HEK293T (cell line): ENCODE results near the gene MSTO1.
"Not testable (repeated sequence)": the region's sequence is repeated elsewhere in the genome, so short reads cannot be mapped to it uniquely, and the experiment has no call there.

Experiments
- CTCF ChIA-PET: fragments of 350-600 bp; formaldehyde crosslinking; extraction: SDS; loops from one replicate; lab custom pipeline; 2021; ENCODE audit warnings: antibody characterized with exemption, inconsistent platforms; lab: Yijun Ruan, JAX
- POLR2A ChIA-PET: fragments of 350-600 bp; formaldehyde crosslinking; extraction: SDS; loops from one replicate; lab custom pipeline; 2020; ENCODE audit warnings: antibody characterized with exemption, inconsistent platforms; lab: Yijun Ruan, JAX
- DNase-seq: peaks from one replicate; pipeline ENCODE4 v3.0.0; 2012; ENCODE audit warnings: mixed read lengths; ENCODE audit errors: extremely low spot score
- BHLHE40 ChIP-seq: fragments of 450-650 bp; IDR thresholded peaks from 2 replicates; pipeline ENCODE4 v1.6.1; 2016; ENCODE audit warnings: mild to moderate bottlenecking, moderate library complexity, borderline replicate concordance
- CTBP1 ChIP-seq: fragments of 450-650 bp; IDR thresholded peaks from 2 replicates; pipeline ENCODE4 v1.6.1; 2016; ENCODE audit warnings: borderline replicate concordance
- FOXK2 ChIP-seq: fragments of 450-650 bp; IDR thresholded peaks from 2 replicates; pipeline ENCODE4 v1.6.1; 2016; ENCODE audit warnings: mild to moderate bottlenecking
- FOXM1 ChIP-seq: fragments of 450-650 bp; IDR thresholded peaks from 2 replicates; pipeline ENCODE4 v1.6.1; 2017; ENCODE audit warnings: mild to moderate bottlenecking, borderline replicate concordance
- HDGF ChIP-seq: fragments of 450-650 bp; IDR thresholded peaks from 2 replicates; pipeline ENCODE4 v1.6.1; 2017; ENCODE audit warnings: antibody characterized with exemption, borderline replicate concordance
- SP1 ChIP-seq: fragments of 450-650 bp; IDR thresholded peaks from 2 replicates; pipeline ENCODE4 v1.6.1; 2017

Gene MSTO1

GRCh38 chr1:155657463-155657862 is 47.4 kb downstream of the MSTO1 start:
- no peak for DNase-seq
- TF ChIP-seq CTBP1 (no peak), FOXM1 (no peak), BHLHE40 (no peak), FOXK2 (no peak), SP1 (no peak), HDGF (no peak)
- CTCF ChIA-PET, result no interaction called here
- POLR2A ChIA-PET, result no interaction called here

- POLR2A ChIA-PET, DNase-seq, CTCF ChIA-PET: not testable (repeated sequence)
These were observed 51.2 kb downstream of the MSTO1 start for GRCh38 chr1:155661239-155661638.
